GM21529 (cell line): ENCODE data around the gene UROS.

ENCODE experiments used
- ATAC-seq: cut with Tn5 transposase; IDR thresholded peaks from one replicate; pipeline ENCODE4 v1.9.1; 2021; ENCODE audit not compliant: unreplicated experiment

Gene UROS

DNA sequence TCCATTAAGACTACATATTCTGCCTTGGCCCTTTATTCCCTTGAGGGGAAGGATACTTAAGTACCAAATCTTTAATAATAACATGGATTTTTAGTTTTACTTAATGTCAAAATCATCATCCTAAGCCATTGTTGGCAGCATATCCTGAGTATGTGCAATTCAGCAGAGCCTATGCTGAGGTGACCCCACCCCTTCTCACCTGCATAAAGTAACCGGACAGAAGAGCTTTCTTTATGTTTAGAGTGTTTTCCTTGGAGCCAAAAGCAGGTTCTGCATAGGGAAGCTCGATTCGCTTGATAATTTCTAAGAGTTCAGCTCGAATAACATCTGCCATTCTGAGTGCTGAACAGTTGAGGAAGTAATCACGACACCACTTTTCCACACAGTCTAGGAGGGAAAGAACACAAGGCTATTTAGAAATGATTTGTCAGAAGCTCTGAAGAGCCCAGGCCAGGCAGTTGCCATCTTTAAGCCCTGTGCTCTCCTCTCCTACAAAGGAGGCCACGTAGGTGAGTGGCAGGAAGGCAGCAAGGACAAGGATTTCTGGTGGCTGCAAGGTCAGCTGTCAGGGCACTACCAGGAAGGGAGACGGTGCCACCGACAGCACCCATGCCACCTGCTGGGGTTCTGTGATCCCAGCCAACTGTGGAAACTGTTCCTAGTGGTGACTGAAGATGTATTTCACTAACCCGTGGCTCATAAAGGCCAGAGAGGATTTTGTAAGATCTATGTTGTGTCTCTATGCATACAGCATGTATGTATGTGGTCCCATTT is 15.9 kb upstream of the UROS start:
- ATAC-seq: no peak

DNA sequence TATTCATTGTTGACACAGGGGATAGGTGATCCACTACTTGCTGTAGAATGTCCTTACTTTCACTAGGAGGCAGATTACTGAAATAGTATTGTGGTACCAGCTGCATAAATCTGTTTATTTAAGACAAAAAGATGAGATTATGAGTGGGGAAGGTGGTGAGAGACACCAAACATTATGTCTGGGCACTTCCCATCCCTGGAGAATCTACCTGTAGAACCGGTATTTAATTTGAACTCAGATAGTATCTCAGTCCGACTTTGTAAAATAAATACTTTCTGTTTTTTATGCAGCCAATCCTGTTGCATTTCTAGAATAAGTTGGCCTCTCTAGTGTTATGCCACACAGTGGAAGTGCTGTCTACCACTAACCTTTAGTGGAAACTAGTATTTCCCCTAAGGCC is 13.7 kb upstream of the UROS start:
- ATAC-seq: no peak

DNA sequence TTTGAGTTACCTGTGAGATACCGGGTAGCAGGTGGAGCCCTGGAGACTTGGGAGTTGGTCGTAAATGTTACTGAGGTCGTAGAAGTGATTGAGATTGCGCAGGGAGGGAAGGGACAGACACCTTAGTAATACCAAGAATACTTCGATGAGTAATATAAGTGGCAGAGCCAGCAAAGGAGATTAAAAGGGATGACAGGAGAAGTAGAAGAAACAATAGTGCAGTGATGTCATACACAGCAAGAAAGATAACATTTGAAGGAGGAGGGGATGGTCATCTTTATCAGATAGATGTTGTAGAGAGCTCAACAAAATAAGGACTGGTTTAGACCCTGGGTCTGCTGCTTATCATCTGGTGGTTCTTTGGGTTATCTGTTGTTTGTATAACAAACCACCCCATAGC is 5.3 kb upstream of the UROS start:
- ATAC-seq: no peak

DNA sequence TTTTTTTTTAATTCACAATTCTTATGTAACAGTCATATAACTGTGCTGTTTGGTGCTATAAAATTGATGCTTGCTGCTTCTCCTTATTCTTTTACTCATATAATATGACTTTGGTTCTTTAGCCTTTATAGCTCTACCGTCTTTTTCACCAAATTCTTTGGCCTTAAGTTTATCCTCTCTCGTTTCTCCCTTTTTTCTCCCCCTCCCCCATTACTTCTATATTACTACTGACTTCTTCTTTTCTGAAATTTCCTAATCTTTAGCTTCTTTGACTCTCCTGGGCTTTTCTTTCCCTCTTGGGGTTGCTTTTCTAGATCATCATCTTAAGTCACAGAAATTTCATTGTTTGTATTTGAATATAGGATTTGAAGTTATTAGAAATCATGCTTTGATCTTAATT is 4.1 kb upstream of the UROS start:
- ATAC-seq: no peak

DNA sequence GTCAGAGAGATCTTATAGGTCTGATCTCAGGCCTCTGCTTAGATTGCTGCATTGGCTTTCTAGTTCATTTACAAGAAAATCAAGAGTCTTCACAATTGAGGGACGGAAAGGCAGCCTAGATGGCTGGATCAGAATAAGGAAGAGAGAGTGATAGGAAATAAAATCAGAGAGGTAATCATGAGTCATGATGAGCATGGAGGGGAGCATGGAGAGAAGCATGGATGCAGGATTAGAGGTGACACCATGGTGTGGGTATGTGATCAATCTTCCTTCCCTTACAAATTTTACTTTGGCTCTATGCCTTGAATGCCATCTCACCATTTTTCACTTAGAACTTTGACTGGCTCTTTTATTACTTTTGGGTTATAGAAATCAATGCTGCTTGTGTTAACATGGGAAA is 1.7 kb upstream of the UROS start:
- ATAC-seq: no peak

DNA sequence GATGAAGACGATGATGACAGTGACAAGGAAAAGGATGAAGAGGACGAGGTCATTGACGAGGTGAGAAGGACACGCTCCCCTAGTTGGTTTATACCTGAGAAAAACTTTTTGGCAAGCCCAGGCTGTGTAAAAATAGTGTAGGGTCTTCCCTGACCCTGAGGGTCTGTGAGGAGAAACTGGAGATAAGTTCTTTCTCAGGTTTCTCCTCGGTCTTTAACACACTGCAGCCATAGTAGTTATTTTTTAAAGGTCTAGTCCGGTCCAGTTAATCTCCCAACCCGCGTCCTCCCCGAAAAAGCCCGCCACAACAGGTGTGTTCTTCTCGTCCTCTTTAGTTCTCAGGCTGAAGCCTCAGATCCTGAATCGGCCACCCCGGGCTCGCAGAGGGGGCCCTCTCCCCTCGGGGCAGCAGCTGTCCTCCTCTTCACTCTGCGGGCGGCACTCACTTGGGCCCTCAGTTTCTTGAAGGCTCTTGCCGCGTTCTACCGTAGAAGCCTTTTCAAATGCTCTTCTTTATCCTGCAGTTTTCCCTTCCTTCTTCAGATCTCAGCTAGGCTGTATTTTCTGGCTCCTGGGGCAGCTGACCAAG is 699 bp upstream of the UROS start:
- no peak for ATAC-seq

DNA sequence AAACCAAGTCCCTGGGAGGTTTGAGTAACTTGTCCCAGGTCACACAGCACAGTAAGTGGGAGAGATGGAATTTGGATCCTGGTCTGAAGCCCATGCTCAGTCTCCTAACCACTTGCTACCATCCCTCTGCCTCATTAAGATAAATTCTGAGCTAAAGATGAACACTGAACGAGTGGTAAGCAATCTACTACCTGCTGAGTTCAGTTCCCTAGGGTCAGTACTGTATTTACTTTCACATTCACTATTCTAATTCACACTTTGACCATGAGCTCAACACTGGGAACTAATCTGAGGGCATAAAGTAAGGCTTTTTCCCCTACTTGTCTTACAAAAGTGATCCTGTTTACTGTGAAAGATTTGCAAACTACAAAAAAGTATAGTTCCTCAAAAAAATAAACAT is 2.4 kb downstream of the UROS start:
- ATAC-seq: peak; percentile 52

DNA sequence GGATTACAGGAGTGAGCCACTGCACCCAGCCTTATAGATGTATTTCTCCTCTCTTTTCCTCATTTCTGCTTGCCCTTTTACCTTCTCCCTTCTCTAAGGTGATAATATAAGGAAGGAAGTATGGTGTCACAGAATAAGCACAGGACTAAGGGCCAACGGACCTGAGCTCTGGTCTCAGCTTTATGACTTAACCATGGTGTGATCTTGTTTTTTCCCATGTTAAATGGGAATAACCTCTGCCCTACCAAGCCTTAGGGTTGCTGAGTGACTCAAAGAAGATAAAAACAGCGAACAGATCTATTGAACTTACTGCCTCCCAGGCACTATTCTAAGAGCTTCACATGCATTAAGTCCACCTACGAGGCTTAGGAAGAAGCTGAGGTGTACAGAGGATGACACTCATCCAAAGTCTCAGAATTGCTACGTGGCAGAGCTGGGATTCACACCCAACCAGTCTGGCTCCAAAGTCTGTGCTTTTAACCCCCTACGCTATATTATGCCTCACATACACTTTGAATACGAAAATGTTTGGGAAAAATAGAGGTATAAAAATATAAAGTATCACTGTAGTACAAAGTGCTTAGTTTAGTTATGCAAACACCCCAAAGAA is 5.6 kb downstream of the UROS start:
- ATAC-seq: no peak

DNA sequence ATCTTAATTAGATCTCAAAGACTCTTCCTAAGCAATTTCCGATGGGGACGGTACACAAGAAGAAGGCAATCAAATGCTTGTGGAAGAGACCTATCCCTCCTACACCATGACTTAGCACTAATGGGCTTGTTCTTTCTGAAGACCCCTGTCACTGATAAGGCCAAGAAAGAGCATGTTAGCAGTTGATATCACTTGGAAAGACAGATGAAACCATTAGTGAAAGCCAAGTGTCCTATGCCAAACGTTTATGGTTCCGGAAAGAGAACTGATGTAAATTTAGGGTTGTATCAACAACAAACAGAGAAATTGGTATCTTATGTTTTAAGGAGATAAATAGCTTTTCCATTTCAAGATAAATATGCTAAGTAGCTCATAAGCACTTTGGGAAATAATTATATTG is 6.5 kb downstream of the UROS start:
- ATAC-seq: no peak

DNA sequence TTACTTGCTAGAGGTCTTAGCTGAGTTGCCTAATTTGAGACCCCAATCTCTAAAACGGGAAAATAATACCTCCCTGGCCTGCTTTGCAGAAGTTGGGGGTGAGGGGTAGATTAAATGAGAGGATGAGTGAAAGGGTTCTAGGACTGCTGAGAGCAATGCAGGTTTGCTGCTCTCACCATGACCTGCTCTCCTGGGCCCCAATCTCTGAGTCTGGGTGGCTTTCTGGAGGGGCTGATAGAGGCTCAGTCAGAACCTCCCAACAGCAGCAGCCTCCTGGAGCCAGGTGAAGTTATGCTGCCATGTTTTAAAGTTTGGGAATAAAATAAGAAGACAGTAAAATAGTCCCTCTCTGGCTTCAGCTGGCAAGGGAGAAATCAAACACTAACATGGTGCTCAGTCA is 7.3 kb downstream of the UROS start:
- ATAC-seq: no peak

DNA sequence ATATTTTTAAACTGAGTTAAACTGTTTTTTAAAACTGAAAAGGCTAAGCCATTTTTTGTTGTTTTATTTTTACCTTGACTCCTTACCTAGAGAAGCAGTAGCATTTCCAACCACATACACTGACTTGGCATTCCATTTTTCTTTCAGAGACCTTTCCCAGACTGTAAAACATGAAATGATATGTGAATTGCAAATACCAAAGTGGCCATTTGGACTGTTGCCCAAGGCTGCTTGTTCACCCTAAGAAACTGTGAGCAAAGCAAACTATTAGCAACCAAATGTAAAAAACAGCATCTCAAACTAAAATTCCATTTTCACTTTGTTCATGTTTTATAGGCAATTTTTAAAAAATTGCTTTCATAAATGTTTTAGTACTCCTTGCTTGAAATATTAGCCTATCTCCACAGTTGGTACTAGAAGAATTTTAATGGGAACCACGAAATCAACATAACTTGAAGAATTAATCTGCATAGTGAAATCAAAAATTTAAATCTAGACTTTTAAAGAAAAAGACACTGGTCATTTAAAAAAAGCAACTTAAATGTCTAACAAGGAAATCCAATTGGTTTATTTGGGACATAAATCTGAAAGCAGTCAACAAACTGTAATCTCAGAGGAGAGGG is 10.8 kb downstream of the UROS start:
- ATAC-seq: no peak

DNA sequence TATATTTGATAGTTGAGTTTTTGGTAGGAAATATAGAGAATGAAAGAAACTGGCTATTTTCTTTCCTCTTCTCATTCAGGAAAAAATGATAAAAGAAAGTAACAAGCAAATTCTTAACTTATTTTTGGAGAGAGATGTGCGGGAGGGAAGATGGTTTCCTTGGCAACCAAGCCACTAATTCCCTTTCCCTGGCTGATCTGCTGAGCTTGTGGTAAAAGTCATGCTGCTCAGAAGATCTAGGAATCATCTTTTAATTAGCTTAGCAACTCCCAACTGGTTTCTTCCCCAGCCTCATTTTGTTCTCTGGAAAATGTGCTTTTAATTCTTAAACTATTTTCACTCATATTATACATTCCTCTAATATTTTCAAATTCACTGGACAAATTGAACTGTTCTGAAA is 11.8 kb downstream of the UROS start:
- ATAC-seq: no peak

DNA sequence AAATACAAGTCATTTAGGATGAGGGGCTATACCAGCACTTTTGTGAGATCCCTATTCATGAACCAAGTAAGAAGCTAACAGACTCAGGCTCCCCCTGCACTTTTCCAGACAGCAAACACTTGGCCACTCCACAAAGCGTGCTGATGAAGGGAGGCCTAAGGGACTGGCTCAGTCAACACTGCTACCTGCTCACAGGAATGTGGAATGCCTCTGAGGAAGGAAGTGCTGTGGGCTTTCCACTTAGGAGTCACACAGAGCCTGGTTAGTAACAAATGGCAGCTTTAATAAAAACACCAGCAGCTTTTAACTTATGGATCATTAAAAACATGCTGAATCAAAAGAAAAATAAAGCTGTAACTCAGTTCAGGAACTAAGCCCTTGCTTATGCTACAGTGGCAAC is 15.0 kb downstream of the UROS start:
- ATAC-seq: no peak

DNA sequence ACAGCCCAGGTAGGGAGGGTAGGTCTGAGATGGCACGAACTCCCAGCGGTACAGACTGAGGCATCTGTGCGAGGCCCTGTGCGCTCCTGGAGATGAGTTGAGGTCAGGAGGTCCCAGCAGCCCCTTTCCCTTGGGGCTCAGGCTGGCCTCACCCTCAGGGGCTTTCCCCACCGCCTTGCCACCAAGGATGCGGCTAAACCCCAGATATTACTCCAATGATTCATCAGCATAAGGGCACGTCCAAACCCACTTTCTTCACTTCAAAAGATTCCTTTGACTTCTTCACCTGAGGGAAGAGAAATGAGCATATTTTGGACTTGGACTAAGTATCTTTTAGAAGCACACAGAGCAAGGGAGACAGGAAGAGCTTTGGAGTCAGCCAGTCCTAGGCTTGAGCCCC is 20.3 kb downstream of the UROS start:
- ATAC-seq: no peak

DNA sequence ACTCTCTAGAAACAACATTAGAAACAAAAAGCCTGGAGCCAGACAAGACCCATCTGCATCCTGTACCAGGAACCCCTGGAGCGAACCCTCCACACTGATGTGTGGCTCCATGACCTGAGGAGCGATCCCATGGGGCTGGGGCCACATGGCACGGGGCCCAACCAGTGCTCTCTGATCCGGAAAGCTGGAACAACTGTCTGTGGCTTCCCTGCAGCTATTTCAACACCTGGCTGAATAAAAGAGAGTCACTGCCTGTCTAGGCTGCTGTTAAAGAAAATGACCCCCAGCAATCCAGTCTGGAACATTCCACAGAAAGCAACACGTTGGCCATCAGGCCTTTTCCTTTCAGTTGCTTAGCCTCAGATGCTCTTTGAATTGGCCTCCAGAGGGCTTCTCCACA is 20.9 kb downstream of the UROS start:
- ATAC-seq: no peak

DNA sequence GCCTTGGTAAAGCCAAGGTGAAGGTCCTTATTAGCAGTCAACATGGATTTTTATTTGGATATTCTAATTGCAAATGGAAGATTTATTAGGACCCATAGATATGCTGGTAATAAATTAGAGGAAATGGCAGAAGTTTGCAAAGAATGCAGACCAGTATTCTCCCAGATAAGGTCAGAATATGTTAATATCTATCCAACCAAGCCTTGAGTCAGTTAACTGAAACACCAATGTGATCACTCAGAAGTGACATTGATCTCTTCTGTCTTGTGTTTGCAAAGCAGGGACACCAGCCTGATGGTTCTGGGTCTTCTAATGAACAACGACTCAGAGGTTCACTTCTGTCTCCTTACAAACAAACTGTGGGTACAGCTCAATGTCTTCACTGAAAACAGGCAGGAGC is 21.5 kb downstream of the UROS start:
- no peak for ATAC-seq

DNA sequence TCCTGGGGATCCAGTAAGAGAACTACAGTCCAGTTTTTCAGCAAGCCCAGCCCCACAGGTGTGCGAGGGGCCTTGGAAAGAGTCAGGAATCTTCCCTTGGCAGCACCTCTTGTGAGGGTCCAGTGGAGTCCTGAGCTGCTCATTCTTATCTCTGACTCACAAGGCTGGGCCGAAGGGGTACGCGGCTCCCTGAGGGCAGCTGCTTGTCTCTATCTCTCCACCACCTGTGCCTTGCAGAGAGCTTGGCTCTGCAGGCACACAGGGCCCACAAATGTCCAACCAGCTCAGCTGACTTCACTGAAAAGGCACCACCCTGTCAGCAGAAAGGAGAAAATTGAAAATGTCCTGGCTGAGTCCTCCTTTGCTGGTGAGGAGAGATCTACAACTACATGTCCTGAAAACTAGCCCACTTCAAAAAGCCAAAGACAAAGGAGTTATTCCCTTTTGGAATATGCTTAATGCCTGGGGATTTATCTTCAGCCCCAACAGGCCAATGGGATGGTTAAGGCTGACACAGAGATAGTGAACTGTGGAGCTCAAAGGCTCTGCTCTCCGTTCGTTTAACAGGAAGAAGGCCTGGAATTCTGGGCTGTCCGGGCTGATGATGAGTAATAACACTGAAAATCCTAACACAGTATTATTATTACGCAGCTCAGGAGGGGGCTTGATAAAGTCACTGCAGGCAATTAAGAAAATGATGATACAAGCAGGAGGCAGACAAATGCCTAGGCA is 23.4 kb downstream of the UROS start:
- no peak for ATAC-seq

DNA sequence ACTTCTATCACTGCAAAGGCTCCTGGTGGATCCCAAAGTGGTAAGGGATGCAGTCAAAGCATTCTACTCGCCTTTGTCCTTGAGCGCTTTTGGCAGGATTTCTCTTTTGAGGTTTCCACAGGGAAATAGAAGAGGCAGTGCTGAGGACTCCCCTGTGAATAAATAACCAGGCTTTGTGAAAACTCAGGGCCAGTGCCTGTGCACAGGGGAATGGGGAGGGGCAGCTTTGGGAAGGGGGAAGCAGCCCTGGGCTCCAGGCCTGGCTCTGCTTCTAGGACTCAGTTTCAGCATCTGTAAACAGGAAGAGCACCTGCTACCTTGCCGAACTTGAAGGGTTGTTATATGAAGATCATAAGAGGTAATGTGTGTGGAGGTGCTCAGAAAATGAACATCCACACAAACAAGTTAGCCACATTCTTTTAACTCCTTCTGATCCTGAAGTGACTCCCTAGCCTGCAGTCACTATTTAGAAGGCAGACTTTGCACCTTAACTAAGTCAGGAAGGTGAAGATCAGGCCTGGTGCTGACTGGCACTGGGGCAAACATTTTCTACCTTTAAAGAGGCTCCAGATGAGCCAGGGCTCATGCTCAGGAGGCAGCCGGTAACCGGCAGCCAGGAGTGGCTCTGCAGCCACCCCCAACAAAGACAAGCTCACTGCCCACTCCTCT is 24.9 kb downstream of the UROS start:
- ATAC-seq: no peak

DNA sequence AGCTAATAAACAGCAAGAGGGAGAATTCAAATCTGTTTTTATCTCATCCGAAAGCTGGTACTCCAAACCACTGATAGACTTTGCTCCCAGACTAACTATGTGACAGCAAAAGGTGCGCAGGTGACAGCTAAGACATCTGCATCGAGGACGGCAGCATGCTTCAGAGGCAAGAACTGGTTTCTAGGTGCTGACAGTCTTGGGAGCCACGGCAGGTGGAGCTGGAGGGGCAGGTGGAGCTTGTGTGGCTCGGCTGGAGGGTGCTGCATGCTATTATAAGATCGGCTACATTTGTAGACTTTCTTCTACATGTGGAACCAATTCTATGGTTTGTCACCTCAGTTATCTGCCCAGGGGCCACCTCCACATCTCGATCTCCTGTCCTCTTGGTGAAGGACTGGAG is 25.6 kb downstream of the UROS start:
- no peak for ATAC-seq

DNA sequence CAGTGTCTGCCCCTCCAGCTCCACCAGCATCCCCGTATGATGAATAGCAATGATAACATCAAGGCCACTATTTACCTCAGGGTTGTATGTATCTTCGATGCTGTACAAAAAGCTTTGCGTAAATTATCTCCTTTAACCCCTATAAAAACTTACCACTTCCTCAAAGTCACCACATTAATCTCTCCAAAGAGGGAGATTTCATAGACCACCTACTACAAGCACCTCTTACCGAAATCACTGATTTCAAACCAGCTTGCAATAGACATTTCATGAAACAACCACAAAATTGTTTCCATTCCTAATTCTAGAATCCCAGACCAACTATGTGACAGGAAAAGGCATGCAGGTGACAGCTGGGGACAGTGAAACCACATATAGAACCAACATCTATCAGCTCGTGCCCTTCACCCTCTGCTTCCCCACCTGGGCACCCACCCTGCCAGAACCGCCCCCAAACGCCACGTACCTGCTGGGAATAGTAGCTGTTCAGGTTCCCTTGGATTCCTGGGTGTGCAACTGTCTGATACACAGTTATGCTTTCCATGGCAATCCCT is 27.3 kb downstream of the UROS start:
- no peak for ATAC-seq

DNA sequence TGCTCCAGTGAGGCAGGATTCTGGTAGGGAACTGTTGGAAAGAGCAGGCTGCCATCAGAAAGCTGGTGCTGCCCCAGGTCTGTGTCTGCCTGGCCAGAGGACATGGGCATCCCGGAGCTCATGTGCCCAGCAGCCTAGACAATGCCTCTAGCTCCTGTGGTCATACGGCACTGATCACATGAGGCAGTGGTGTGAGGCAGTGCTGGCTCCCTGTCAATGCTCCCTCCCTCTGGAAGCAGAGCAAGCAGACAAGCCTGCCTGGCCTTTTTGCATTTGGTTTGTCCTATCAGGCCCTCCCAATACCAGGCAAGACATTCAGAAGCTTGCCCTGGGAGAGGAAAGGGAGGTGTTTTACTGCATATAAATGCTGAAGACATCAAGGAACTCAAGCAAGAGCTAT is 27.9 kb downstream of the UROS start:
- ATAC-seq: no peak
